Fibroblast of peridontal ligament (primary cell): ENCODE data around the gene EPB41.

Source experiments
- DNase-seq: peaks from one replicate; pipeline ENCODE4 v3.0.0-alpha.2; 2010; ENCODE audit errors: extremely low read depth

Gene EPB41

GRCh38 chr1:28890836-28891235 is 23.5 kb upstream of the EPB41 start:
- DNase-seq, result no peak

- DNase-seq, result no peak
Measured at GRCh38 chr1:28891256-28891655, 23.1 kb upstream of the EPB41 start.

- peak; percentile 60 for DNase-seq
Measured at GRCh38 chr1:28893403-28894102, 20.8 kb upstream of the EPB41 start.

- no peak for DNase-seq
Measured at GRCh38 chr1:28894785-28895184, 19.6 kb upstream of the EPB41 start.

- no peak for DNase-seq
Measured at GRCh38 chr1:28895896-28896608, 18.3 kb upstream of the EPB41 start.

- DNase-seq, result no peak
Measured at GRCh38 chr1:28896609-28896986, 17.8 kb upstream of the EPB41 start.

- DNase-seq, result no peak
Measured at GRCh38 chr1:28897789-28898188, 16.6 kb upstream of the EPB41 start.

- DNase-seq, result no peak
Measured at GRCh38 chr1:28898405-28898881, 15.9 kb upstream of the EPB41 start.

GRCh38 chr1:28899267-28899666 is 15.1 kb upstream of the EPB41 start:
- DNase-seq, result no peak

GRCh38 chr1:28900562-28900961 is 13.8 kb upstream of the EPB41 start:
- no peak for DNase-seq

GRCh38 chr1:28902738-28903137 is 11.6 kb upstream of the EPB41 start:
- no peak for DNase-seq

GRCh38 chr1:28905921-28906666 is 8.3 kb upstream of the EPB41 start:
- DNase-seq, result no peak

GRCh38 chr1:28909198-28909597 is 5.2 kb upstream of the EPB41 start:
- no peak for DNase-seq

GRCh38 chr1:28910379-28911115 is 3.8 kb upstream of the EPB41 start:
- no peak for DNase-seq

- DNase-seq, result peak; percentile 18
Measured at GRCh38 chr1:28913786-28914227, 562 bp upstream of the EPB41 start.

- DNase-seq, result peak; percentile 27
Measured at GRCh38 chr1:28915031-28915895, 894 bp downstream of the EPB41 start.

- no peak for DNase-seq
Measured at GRCh38 chr1:28917757-28918118, 3.4 kb downstream of the EPB41 start.

GRCh38 chr1:28921286-28921869 is 7.0 kb downstream of the EPB41 start:
- no peak for DNase-seq

GRCh38 chr1:28925350-28925891 is 11.1 kb downstream of the EPB41 start:
- no peak for DNase-seq

GRCh38 chr1:28926629-28927265 is 12.4 kb downstream of the EPB41 start:
- DNase-seq, result no peak
